NOMO-1 treated with dmso at 0.1 percent for 144 hours (cell line): ENCODE results near the gene ANKRD2.
A peak's percentile ranks its signal among the peaks of the same experiment; 100 is the strongest.
"Not testable (repeated sequence)": the region's sequence is repeated elsewhere in the genome, so short reads cannot be mapped to it uniquely, and the experiment has no call there.

ENCODE experiments used
- DNase-seq: peaks from one replicate; lab custom pipeline; 2025; ENCODE audit not compliant: unreplicated experiment; lab: John Stamatoyannopoulos, UW

Gene ANKRD2, protein sequence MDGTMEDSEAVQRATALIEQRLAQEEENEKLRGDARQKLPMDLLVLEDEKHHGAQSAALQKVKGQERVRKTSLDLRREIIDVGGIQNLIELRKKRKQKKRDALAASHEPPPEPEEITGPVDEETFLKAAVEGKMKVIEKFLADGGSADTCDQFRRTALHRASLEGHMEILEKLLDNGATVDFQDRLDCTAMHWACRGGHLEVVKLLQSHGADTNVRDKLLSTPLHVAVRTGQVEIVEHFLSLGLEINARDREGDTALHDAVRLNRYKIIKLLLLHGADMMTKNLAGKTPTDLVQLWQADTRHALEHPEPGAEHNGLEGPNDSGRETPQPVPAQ

DNA sequence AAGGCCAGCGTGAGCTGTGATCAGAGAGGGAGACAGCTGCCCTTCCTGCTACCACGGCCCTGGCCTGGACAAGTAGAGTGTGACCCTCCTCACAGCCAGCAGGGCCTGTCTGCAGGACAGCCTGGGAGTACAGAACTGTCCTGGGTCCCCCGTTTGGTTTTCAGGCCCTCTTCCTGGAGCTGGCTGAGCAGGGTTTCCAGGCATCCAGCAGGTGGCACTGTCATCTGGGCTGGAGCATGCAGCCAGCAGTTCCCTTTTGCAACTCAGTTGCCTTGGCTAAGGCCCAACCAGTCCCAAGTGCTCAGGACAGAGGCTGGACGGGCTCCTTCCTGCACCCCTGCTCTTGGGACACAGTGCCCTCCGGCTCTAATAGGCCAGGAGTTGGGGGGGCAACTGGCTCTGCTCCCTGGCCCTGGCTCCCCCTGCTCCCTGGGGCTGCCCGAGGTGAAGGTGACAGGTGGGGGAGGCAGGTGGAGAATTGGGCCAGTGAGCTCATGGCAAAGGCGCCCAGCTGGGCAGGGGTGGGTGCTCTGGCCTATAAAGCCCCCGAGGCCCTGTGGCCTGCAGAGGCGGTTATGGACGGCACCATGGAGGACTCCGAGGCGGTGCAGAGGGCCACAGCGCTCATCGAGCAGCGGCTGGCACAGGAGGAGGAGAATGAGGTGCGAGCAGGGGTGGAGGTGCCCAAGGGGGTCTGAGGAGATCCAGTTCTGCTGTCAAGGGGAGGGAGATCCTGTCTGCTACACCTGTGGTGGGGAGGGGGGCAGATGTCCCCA is at the start of gene ANKRD2:
ANKRD2 (plus strand) TSS at position 566 of the 776 bp plus-strand sequence; CDS start at position 576, 10 bp downstream.
- peak; percentile 42 for DNase-seq

DNA sequence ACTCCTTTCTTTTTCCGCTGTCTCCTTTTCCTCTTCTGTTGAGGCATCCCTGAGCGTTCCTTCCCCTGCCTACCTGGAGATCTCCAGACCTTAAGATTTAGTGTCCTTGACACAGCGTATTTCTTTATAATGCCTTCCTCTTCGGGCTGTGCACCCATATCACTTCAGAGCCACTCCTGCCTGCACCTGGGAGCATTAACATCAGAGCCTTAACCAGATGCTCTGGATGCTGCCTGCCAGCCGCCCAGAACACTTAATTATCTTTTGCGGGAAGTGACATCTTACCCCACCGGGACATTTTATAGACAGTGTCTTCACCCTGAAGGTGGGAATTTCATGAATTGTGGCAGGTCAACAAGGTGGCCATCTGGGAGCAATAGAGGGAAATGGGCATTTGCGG is 49.6 kb upstream of the ANKRD2 start:
- no peak for DNase-seq

GRCh38 chr10:97525086-97525485 is 47.5 kb upstream of the ANKRD2 start:
- no peak for DNase-seq

DNA sequence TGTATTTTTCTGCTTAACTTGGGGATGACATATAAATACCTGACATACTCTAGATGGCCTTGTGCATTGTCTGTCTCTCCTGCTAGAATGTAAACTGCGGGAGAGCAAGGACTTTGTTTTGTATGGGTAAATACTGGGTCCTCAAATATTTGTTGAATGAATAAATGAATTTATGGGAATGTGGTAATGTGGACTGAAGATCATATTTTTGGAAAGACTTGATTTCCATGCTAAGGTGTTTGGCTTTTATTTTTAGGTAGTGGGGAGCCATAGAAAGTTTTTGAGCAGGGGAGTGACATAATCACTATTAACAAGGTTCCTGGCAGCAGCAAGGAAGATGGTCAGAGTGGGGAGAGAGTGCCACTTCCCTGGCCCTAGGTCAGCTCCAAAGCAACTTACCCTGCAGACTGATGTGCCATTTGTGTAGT is 46.9 kb upstream of the ANKRD2 start:
- DNase-seq = no peak

- not testable (repeated sequence) for DNase-seq
These were observed 43.7 kb upstream of the ANKRD2 start for GRCh38 chr10:97528876-97529275.

GRCh38 chr10:97529685-97530465 is 42.7 kb upstream of the ANKRD2 start:
- DNase-seq = no peak

DNA sequence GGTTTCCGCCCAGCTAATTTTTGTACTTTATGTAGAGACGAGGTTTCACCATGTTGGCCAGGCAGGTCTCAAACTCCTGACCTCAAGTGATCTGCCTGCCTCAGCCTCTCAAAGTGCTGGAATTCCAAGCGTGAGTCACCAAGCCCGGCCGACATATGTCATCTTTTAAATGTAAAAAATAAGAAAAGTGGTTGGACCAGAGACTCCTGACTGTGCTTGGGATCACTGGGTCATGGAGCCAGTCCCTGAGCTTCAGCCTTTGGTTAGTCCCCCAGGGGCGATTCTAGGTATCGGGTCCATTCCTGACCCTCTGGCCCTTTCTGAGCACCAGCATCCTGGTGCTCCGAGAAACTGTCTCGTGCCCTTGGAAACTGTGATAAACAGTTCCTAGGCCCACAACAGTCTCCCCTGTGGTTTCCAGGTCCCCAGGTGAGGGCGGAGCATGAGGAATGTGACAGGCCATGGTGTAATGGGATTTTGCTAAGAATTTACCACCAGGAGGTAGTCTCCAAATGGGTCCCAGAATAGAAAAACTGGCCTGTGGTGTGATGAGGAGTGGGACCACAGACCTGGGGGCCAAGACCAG is 41.1 kb upstream of the ANKRD2 start:
- no peak for DNase-seq

DNA sequence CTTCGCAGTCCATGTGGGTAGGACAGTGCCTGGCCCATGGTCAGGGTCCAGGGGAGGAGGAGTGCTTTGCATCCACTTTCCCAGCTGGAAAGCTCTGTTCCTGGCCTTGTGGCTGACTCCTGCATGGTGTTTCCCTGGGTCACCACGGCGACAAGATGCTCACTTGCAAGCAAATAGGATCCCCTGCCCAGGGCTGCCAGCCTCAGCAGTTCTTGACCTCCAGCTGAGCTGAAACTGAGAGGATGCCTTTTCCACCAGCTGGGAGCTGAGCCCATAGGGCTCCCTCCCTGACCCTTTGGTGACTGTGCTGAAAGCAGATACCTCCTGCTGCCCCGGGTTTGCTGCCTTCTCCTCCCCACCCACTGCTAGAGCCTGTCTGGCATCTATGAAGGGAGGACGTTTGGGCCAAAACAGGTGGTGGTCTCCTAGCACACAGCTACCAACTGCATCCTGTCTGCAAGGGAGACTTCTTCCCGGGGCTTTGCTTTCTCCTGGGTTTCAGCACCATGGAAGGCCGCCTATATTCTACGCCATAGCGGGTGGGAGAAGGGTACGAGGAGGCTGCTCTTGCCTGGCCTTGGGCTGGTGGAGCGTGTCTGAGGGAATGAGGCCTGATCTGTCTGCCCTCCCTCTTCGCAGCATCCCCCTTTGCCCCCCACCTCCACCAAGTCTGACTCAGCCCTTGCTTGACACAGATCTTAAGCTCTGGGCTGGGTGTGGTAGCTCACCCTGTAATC is 39.5 kb upstream of the ANKRD2 start:
- DNase-seq = no peak

DNA sequence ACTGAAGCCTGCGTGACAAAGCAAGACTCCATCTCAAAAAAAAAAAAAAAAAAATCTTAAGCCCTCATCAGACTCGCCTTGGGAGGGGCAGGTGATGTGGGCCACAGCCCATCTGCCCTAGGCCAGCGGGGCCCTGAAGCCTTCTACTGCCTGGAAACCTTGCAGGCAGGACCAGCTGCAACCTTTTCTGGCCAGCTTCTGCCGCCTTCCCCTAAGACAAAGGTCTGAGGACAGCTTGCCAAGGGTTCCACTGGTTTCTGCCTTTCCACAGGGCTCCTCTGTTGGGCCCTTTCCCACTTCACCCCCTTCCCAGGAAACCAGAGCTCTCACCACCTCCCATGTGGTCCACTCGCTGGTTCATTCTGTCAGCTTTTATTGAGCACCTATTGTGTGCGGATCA is 38.7 kb upstream of the ANKRD2 start:
- no peak for DNase-seq

- peak; percentile 14 for DNase-seq
These were observed 37.7 kb upstream of the ANKRD2 start for GRCh38 chr10:97534746-97535367.

DNA sequence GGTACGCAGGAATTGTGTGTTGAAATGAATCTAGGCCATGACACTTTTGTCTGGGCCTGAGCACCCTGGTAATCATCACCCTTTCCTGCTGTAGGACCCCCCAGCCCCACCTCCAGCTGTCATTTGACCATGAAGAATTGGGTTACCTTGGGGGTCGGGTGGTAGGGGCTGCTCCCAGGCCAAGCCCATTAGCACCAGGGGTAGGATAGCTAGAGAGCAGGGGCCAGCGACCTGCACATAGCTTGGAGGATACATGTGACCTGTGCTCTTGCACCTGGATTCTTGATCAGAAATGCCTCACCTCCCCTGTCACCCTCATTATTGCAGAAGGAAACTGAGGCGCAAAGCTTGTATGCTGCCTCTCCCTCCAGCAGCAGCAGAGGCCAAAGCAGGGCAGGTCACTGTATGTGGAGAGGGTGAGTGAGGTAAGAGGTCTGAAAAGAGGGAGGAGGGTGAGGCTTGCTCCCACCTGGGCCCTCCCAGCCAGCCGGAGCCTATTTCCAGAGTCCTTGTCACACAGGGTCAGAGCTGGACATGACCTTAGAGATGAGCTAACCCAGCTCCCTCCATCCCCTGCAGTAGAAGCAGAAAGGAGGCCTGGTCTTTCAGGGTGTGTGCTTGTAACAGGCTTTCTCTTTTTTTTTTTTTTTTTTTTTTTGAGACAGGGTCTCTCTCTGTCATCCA is 35.3 kb upstream of the ANKRD2 start:
- DNase-seq = no peak

DNA sequence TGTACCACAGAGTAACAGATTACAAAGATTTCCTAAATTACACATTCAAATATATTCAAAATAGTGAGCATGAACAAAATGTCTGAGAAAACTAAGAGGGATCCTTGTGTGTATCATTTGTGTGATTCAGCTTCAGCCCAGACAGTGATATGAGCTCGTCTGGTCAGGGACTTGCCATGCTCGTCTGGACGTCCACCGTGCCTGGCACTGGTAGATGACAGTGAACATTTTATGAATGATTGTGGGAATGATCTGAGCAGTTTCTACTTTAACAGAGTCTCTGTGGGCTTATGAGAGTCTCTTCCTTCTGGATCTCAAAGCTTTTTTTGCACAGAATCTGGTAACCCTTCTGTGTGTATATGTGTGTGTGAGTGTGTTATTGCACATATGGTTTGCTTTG is 34.2 kb upstream of the ANKRD2 start:
- no peak for DNase-seq

DNA sequence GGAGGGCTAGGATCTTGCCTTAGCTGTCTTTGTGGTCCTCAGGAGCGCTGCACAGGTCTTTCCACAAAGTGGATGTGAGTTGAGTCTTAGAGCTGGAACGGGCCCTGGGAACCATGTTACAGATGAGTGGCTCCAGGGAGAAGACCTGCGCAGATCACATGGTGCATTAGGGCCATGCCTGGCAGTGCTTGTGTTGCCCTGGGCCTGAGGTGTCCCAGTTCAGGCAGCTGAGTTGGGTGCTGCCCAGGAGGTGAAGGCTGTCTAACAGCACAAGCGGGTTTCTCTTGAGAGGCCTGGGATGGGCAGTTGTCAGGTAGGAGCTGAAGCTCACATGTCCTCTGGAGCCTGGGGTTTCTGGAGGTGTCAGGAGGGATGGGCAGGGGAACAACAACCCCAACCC is 33.7 kb upstream of the ANKRD2 start:
- DNase-seq = no peak

DNA sequence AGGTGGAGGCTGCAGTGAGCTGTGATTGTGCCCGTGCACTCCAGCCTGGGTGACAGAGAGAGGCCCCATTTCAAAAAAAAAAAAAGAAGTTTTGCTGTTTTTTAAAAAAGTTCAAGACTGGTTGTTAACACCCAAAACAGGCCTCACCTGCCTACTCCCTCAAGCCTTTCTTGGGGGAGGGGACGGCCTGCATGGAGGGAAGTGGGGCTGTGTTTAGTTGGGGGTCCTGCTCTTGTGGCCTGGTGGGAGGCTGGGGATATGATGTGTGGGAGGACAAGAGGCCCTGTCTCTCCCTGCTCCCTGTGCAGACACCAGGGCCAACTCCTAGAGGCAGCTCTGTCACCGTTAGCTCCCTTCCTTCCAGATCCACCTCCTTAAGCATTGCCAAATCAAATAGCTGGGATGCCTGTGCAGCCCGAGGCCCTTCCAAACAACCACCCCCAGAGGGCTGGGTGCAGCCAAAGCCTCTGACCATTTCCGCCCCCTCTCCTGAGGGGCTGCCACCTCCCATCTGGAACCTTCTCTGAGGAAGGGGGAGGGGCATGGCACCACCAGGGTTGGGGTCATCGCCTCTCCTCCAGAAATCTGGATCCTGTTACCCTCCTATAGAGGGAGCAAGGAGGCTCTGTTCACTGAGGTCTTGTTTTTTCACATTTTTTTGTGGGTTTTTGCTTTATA is 32.9 kb upstream of the ANKRD2 start:
- DNase-seq = no peak

DNA sequence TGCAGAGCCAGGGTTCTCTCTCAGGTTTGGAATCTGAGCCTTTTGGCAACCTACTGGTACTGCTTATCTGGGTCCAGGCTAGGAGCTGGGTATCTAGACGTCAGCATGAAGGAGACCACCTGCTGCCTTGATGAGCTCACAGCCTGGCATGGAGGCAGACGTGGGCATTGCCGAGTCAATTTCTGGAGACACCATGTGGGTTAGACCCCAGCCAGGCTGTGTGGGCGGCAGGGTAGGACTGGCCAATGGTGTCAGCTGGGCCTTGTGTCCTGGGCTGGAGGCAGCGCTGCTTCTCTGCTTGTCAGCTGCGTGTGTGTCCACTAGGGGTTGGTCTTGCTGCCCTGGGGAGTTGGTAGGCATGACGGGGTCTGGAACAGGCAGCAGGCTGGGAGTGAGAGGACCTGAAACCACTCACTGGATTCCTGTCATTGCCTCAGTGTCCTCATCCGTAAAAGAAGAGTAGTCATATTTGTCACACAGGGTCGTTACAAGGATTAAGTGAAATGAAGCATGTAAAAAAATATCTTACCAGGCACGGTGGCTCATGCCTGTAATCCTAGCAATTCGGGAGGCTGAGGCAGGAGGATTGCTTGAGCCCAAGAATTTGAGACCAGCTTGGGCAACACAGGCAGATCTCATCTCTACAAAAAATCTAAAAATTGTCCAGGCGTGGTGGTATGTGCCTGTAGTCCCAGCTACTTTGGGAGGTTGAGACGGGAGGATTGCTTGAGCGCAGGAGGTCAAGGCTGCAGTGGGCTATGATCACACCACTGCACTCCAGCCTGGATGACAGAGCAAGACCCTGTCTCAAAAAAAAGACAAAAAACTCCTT is 31.7 kb upstream of the ANKRD2 start:
- DNase-seq = no peak

GRCh38 chr10:97542169-97543024 is 30.2 kb upstream of the ANKRD2 start:
- DNase-seq = no peak

DNA sequence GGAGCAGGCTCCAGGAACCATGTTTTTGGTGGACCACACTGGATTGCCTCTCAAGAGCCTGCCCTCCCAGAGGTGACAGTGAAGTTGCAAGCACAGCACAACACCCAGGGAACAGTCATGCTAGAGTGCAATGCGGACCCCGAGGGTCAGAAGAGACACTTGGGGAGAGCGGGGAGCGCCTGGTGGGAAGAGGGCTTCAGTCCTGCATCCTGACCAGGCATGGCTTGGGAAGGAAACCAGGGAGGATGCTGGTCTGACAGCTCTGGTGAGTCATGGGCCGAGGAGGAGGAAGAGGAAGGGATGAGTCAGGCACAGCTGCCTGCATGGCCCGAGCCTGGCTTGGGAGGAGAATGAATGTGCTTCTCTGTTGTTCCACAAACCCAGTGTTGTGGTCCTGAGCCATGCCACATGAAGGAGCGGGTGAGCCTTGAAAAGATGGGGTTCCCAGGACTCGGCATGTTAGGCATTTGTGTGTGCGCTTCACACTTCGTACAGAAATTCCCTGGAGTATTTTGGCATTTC is 29.5 kb upstream of the ANKRD2 start:
- DNase-seq = peak; percentile 60
